ENCODE measurements around the gene METRN.

DNA sequence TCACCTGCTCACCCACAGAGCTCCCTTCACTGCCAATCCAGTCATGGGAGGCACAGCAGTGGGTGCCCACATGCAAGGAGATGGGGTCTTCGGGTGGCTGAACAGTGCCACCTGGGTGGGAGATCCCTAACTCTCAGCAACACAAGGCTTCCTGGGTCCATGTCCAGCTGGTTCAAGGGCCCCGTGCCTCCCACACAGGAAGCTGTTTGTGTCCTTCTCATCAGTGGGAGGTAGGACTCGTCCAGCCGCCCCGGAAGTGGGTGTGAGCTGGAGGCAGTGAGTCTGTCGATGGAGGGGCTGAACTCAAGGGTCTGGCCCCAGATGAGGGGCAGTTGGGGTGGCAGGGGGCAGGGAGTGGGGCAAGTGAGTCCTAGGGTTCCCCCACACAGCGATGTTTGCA lies 10.9 kb upstream of the METRN start:
- TF ChIP-seq POLR2AphosphoS5 (IDR thresholded peaks at IDR 0.05; ENCODE audit: insufficient read depth in 1 of 2, low read depth in 1 of 2) = no peak
- TF ChIP-seq, protein P1, sequence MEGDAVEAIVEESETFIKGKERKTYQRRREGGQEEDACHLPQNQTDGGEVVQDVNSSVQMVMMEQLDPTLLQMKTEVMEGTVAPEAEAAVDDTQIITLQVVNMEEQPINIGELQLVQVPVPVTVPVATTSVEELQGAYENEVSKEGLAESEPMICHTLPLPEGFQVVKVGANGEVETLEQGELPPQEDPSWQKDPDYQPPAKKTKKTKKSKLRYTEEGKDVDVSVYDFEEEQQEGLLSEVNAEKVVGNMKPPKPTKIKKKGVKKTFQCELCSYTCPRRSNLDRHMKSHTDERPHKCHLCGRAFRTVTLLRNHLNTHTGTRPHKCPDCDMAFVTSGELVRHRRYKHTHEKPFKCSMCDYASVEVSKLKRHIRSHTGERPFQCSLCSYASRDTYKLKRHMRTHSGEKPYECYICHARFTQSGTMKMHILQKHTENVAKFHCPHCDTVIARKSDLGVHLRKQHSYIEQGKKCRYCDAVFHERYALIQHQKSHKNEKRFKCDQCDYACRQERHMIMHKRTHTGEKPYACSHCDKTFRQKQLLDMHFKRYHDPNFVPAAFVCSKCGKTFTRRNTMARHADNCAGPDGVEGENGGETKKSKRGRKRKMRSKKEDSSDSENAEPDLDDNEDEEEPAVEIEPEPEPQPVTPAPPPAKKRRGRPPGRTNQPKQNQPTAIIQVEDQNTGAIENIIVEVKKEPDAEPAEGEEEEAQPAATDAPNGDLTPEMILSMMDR (IDR thresholded peaks at IDR 0.05) = no peak

All from vagina (tissue), 2 donors.